ENCODE measurements around the gene GPRIN3.

- TF ChIP-seq POLR2A (IDR thresholded peaks at IDR 0.05) (no peak), EP300 (IDR thresholded peaks at IDR 0.05) (no peak)
- TF ChIP-seq, protein P1, sequence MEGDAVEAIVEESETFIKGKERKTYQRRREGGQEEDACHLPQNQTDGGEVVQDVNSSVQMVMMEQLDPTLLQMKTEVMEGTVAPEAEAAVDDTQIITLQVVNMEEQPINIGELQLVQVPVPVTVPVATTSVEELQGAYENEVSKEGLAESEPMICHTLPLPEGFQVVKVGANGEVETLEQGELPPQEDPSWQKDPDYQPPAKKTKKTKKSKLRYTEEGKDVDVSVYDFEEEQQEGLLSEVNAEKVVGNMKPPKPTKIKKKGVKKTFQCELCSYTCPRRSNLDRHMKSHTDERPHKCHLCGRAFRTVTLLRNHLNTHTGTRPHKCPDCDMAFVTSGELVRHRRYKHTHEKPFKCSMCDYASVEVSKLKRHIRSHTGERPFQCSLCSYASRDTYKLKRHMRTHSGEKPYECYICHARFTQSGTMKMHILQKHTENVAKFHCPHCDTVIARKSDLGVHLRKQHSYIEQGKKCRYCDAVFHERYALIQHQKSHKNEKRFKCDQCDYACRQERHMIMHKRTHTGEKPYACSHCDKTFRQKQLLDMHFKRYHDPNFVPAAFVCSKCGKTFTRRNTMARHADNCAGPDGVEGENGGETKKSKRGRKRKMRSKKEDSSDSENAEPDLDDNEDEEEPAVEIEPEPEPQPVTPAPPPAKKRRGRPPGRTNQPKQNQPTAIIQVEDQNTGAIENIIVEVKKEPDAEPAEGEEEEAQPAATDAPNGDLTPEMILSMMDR (IDR thresholded peaks at IDR 0.05): no peak
These were observed 86.3 kb downstream of the GPRIN3 start for GRCh38 chr4:89221167-89221867.

Data from stomach (tissue), 4 donors.